Smooth muscle cell (in vitro differentiated cells): Measurements from ENCODE around the gene CHCHD1. TPM values are rescaled to one million over a fixed set of nuclear protein-coding genes. Genes with fewer than 3 reads are reported as not detected.
A peak's percentile ranks its signal among the peaks of the same experiment; 100 is the strongest.

Experiments used
- DNase-seq: peaks from one replicate; lab custom pipeline; 2025; ENCODE audit not compliant: unreplicated experiment; lab: John Stamatoyannopoulos, UW
- H2AFZ ChIP-seq: fragments of 200-600 bp; sonication (generic); 2 replicates; pipeline ENCODE4 v1.6.0; 2016; ENCODE audit warnings: antibody characterized with exemption, low read depth, mild to moderate bottlenecking
- H3F3A ChIP-seq: fragments of 200-600 bp; sonication (generic); 2 replicates; pipeline ENCODE4 v1.6.0; 2017; ENCODE audit warnings: antibody characterized with exemption, low read depth
- H3K27ac ChIP-seq: fragments of 200-600 bp; sonication (generic); 2 replicates; pipeline ENCODE4 v1.5.1; 2016; ENCODE audit warnings: low read depth, mild to moderate bottlenecking
- H3K27me3 ChIP-seq: fragments of 200-600 bp; sonication (generic); 2 replicates; pipeline ENCODE4 v1.6.1; 2016; ENCODE audit warnings: low read depth, mild to moderate bottlenecking
- H3K36me3 ChIP-seq: fragments of 200-600 bp; sonication (generic); 2 replicates; pipeline ENCODE4 v1.5.1; 2016; ENCODE audit warnings: low read depth
- H3K4me1 ChIP-seq: fragments of 200-600 bp; sonication (generic); 2 replicates; pipeline ENCODE4 v1.5.1; 2016; ENCODE audit warnings: low read depth
- H3K4me2 ChIP-seq: fragments of 200-600 bp; sonication (generic); 2 replicates; pipeline ENCODE4 v1.6.0; 2016; ENCODE audit warnings: mild to moderate bottlenecking
- H3K4me3 ChIP-seq: fragments of 200-600 bp; sonication (generic); 2 replicates; pipeline ENCODE4 v1.5.1; 2016; ENCODE audit warnings: mild to moderate bottlenecking
- H3K79me2 ChIP-seq: fragments of 200-600 bp; sonication (generic); 2 replicates; pipeline ENCODE4 v1.6.0; 2016; ENCODE audit warnings: low read depth, mild to moderate bottlenecking
- H3K9ac ChIP-seq: fragments of 200-600 bp; sonication (generic); 2 replicates; pipeline ENCODE4 v1.6.0; 2016; ENCODE audit warnings: low read depth
- H3K9me3 ChIP-seq: fragments of 200-600 bp; sonication (generic); replicated peaks from 2 replicates; pipeline ENCODE4 v1.5.1; 2016; ENCODE audit warnings: low read depth
- H4K20me1 ChIP-seq: fragments of 200-600 bp; sonication (generic); 2 replicates; pipeline ENCODE4 v1.6.0; 2016; ENCODE audit warnings: low read depth
- WGBS: methylation state at CpG from one replicate; pipeline ENCODE4 v1.1.7; 2016; ENCODE audit warnings: low lambda C conversion rate; 5-methylcytosine and 5-hydroxymethylcytosine counted together
- polyA plus RNA-seq: library from polyadenylated mRNA; unstranded; fragments of >200 nt; fragmentation: Nextera tagmentation; extraction: Ambion mirVana; gene quantifications from 2 replicates; pipeline ENCODE4 v1.2.1, GENCODE V29; 2016
- total RNA-seq: library from RNA; depleted of rRNA; stranded (reverse); fragments of >200 nt; gene quantifications from 2 replicates; pipeline ENCODE4 v1.2.3, GENCODE V29; 2014
- TF ChIP-seq, protein P1 (sequence below): fragments of 200-600 bp; sonication (generic); IDR thresholded peaks from 2 replicates; pipeline ENCODE4 v1.5.1; 2017; ENCODE audit warnings: borderline replicate concordance, mild to moderate bottlenecking, antibody characterized with exemption; ENCODE audit not compliant: insufficient read depth, poor library complexity, severe bottlenecking

CHCHD1 gene
- total and polyA plus RNA-seq, 2 experiments from 2014 or later, result 65.9 to 68.3 TPM

DNA sequence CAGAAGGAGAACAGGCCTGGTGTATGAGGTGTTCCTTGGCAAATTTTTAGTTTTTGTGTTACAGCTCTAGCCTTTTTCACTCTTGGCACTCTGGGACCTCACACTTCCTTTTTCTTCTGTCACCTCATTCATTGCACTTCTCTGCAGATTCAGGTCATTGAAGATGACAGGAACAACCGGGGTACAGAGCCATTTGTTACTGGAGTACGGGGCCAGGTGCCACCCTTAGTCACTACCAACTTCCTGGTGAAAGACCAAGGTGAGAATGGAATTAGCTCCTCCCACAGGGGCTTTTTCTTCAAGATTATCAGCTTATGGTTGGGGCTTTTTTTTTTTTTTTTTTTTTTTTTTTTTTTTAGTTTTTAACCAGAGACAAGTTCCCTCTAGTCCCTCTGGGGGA, 18.5 kb upstream of the CHCHD1 start:
- no peak overlapping the region for H3K4me2 ChIP-seq
- no peak overlapping the region for H3K4me3 ChIP-seq
- TF ChIP-seq, protein P1, sequence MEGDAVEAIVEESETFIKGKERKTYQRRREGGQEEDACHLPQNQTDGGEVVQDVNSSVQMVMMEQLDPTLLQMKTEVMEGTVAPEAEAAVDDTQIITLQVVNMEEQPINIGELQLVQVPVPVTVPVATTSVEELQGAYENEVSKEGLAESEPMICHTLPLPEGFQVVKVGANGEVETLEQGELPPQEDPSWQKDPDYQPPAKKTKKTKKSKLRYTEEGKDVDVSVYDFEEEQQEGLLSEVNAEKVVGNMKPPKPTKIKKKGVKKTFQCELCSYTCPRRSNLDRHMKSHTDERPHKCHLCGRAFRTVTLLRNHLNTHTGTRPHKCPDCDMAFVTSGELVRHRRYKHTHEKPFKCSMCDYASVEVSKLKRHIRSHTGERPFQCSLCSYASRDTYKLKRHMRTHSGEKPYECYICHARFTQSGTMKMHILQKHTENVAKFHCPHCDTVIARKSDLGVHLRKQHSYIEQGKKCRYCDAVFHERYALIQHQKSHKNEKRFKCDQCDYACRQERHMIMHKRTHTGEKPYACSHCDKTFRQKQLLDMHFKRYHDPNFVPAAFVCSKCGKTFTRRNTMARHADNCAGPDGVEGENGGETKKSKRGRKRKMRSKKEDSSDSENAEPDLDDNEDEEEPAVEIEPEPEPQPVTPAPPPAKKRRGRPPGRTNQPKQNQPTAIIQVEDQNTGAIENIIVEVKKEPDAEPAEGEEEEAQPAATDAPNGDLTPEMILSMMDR, result no peak
- peak overlapping the region; percentile 70 for H3K27ac ChIP-seq
- no peak overlapping the region for H3K9ac ChIP-seq
- H3K9me3 ChIP-seq, result no peaks in the 10 kb centered on the region
- no peaks in the 10 kb centered on the region for H3K27me3 ChIP-seq
- no peak overlapping the region for H2AFZ ChIP-seq
- H3K36me3 ChIP-seq, result peaks cover 17% of the 10 kb centered on the region
- H3K4me1 ChIP-seq, result no peaks in the 10 kb centered on the region
- no peak for DNase-seq
- H3K79me2 ChIP-seq, result peaks cover 11% of the 10 kb centered on the region
- peaks cover 55% of the 10 kb centered on the region for H4K20me1 ChIP-seq
- H3F3A ChIP-seq, result peaks cover 8% of the 10 kb centered on the region
- 98% methylated on average over 2 of the region's 2 CpGs for WGBS

DNA sequence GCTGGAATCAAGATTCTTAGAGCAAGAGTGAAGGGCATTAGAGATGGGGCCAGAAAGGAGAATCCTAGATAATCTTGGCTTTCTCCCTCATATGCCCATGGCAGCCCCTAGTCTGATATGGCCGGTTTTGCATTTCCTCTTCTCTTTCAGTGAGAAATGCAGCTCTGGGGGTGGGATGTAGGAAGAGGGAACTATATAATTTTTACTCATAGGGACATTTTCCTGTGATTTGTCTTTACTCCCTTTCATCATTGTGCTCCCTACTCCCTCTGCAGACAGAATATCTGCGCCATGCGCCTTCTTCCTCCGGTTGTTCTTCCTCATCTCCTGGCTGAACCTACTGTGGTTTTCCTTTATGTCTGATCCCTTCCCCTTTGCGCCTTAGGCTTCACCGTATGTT, 16.8 kb upstream of the CHCHD1 start:
- TF ChIP-seq, protein P1, result no peak
- no peak overlapping the region for H2AFZ ChIP-seq
- H3K9ac ChIP-seq, result no peak overlapping the region
- peaks cover 38% of the 10 kb centered on the region for H4K20me1 ChIP-seq
- WGBS, result 97% methylated on average over 6 of the region's 6 CpGs
- no peak overlapping the region for H3K4me3 ChIP-seq
- no peak overlapping the region for H3K27ac ChIP-seq
- H3K4me2 ChIP-seq, result no peak overlapping the region
- peaks cover 17% of the 10 kb centered on the region for H3K36me3 ChIP-seq
- no peaks in the 10 kb centered on the region for H3K27me3 ChIP-seq
- H3K9me3 ChIP-seq, result no peaks in the 10 kb centered on the region
- peaks cover 10% of the 10 kb centered on the region for H3K79me2 ChIP-seq
- peaks cover 8% of the 10 kb centered on the region for H3F3A ChIP-seq
- no peak for DNase-seq
- H3K4me1 ChIP-seq, result no peaks in the 10 kb centered on the region

DNA sequence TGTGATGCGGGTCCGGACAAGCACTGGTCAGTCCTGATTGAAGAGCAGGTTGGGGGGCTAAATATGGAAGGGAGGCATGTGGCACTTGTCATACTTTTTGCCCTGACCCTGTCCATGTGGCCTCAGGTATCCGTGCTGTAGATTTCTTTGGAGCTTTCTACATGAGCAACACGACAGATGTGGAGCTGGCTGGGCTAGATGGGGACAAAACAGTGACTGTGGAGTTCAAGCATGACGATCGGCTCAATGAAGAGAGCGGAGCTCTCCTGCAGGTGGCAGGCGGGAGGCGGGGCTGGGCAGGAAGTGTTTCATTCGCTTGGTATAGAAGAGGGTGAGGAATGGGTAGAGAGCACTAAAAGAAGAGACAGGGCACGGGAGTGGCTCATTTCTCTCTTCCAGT, 13.0 kb upstream of the CHCHD1 start:
- WGBS, result 88% methylated on average over 11 of the region's 11 CpGs
- H3F3A ChIP-seq, result peaks cover 33% of the 10 kb centered on the region
- H3K36me3 ChIP-seq, result peaks cover 9% of the 10 kb centered on the region

DNA sequence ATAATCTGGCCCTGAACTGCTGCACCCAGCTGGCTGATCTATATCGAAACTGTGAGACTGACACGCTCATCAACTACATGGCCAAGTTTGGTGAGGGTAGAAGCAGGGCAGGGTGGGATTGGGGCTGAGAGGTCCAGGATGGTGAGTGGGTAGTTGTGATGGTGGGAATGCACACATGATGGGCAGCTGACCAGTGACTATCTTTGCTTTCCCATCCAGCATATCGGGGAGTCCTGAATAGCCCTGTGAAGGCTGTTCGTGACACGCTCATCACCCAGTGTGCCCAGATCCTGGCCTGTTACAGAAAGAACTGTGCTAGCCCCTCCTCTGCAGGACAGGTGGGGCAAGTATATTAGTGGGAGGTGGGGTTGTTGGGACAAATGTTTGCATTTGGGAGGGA, 12.5 kb upstream of the CHCHD1 start:
- 95% methylated on average over 5 of the region's 5 CpGs for WGBS

More for the DNA sequence above, 13.0 kb upstream of the CHCHD1 start:
- no peak overlapping the region for H3K27ac ChIP-seq
- H3K9me3 ChIP-seq, result no peaks in the 10 kb centered on the region
- H3K4me1 ChIP-seq, result peaks cover 12% of the 10 kb centered on the region
- peaks cover 13% of the 10 kb centered on the region for H4K20me1 ChIP-seq
- TF ChIP-seq, protein P1, result no peak
- no peak for DNase-seq
- H3K4me2 ChIP-seq, result no peak overlapping the region
- no peaks in the 10 kb centered on the region for H3K27me3 ChIP-seq
- no peak overlapping the region for H3K4me3 ChIP-seq
- H3K79me2 ChIP-seq, result peaks cover 8% of the 10 kb centered on the region
- no peak overlapping the region for H2AFZ ChIP-seq
- H3K9ac ChIP-seq, result no peak overlapping the region

More for the DNA sequence above, 12.5 kb upstream of the CHCHD1 start:
- DNase-seq, result no peak
- Histone ChIP-seq H3K4me3 (no peak overlapping the region), H3K4me1 (peaks cover 17% of the 10 kb centered on the region), H4K20me1 (peaks cover 18% of the 10 kb centered on the region), H3F3A (peaks cover 37% of the 10 kb centered on the region), H3K36me3 (peaks cover 9% of the 10 kb centered on the region), H2AFZ (no peak overlapping the region), H3K79me2 (peaks cover 13% of the 10 kb centered on the region), H3K27ac (no peak overlapping the region), H3K9ac (no peak overlapping the region), H3K9me3 (no peaks in the 10 kb centered on the region), H3K27me3 (no peaks in the 10 kb centered on the region), H3K4me2 (no peak overlapping the region)
- TF ChIP-seq, protein P1, result no peak
